CD8-positive, alpha-beta memory T cell (primary cell): ENCODE data around the gene B4GALNT4. TPM values are rescaled to one million over a fixed set of nuclear protein-coding genes. Genes with fewer than 3 reads are reported as not detected.

Experiments
- CTCF ChIA-PET: fragments of 350-600 bp; sonication (Branson Sonifier 250); formaldehyde crosslinking; loops from one replicate; lab custom pipeline; 2021; ENCODE audit warnings: antibody characterized with exemption; lab: Charles Lee
- POLR2A ChIA-PET: fragments of 350-600 bp; sonication (Branson Sonifier 250); formaldehyde crosslinking; loops from one replicate; lab custom pipeline; 2021; ENCODE audit warnings: antibody characterized with exemption; lab: Charles Lee
- DNase-seq, 5 donors: peaks; one replicate each; pipeline versions ENCODE4 v3.0.0 to v3.0.0-alpha.2; 2020 to 2022; ENCODE audit warnings: mixed read lengths in 1 of 5
- H3K27ac ChIP-seq: one replicate; pipeline ENCODE4 v1.7.0; 2013; ENCODE audit warnings: low read depth, mild to moderate bottlenecking, low read length, moderate library complexity
- H3K27me3 ChIP-seq: 2 replicates; pipeline ENCODE4 v1.7.0; 2013; ENCODE audit warnings: low read length, mild to moderate bottlenecking; ENCODE audit not compliant: insufficient read depth, poor library complexity, severe bottlenecking
- H3K36me3 ChIP-seq: 2 replicates; pipeline ENCODE4 v1.7.0; 2013; ENCODE audit warnings: mild to moderate bottlenecking, low read length, moderate library complexity; ENCODE audit not compliant: insufficient read depth
- H3K4me1 ChIP-seq: 2 replicates; pipeline ENCODE4 v1.7.0; 2013; ENCODE audit warnings: mild to moderate bottlenecking, low read length, moderate library complexity; ENCODE audit not compliant: insufficient read depth
- H3K4me3 ChIP-seq: 2 replicates; pipeline ENCODE4 v1.7.0; 2013; ENCODE audit warnings: mild to moderate bottlenecking, low read length
- H3K9me3 ChIP-seq: 2 replicates; pipeline ENCODE4 v1.7.0; 2013; ENCODE audit warnings: mild to moderate bottlenecking, low read length
- H3K27ac Mint-ChIP-seq, 8 donors: one replicate each; pipeline ENCODE4 v1.8.0; 2020 to 2021; ENCODE audit warnings: mixed read lengths in 8 of 8, mild to moderate bottlenecking in 6 of 8, inconsistent platforms in 3 of 8, moderate library complexity in 3 of 8
- H3K27me3 Mint-ChIP-seq, 2 donors: one replicate each; pipeline ENCODE4 v1.8.0; 2020 to 2021; ENCODE audit warnings: mixed read lengths in 2 of 2, mild to moderate bottlenecking in 1 of 2, moderate library complexity in 1 of 2
- H3K36me3 Mint-ChIP-seq, 3 donors: one replicate each; pipeline ENCODE4 v1.8.0; 2020 to 2021; ENCODE audit warnings: mixed read lengths in 3 of 3, inconsistent platforms in 1 of 3, mild to moderate bottlenecking in 1 of 3
- H3K4me1 Mint-ChIP-seq, 3 donors: one replicate each; pipeline ENCODE4 v1.8.0; 2020 to 2021; ENCODE audit warnings: mixed read lengths in 3 of 3, inconsistent platforms in 1 of 3, mild to moderate bottlenecking in 1 of 3
- H3K4me3 Mint-ChIP-seq, 7 donors: one replicate each; pipeline ENCODE4 v1.8.0; 2020 to 2021; ENCODE audit warnings: mixed read lengths in 7 of 7, mild to moderate bottlenecking in 6 of 7, moderate library complexity in 4 of 7, inconsistent platforms in 2 of 7
- H3K9me3 Mint-ChIP-seq, 5 donors: one replicate each; pipeline ENCODE4 v1.8.0; 2020 to 2022; ENCODE audit warnings: mixed read lengths in 5 of 5, mild to moderate bottlenecking in 3 of 5, moderate library complexity in 2 of 5, inconsistent platforms in 1 of 5
- polyA plus RNA-seq: library from polyadenylated mRNA; unstranded; fragments of 300-500 nt; fragmentation: Illumina TruSeq; gene quantifications from one replicate; pipeline ENCODE4 v1.2.3, GENCODE V29; 2021
- total RNA-seq, 2 experiments: library from RNA; stranded (reverse); gene quantifications; one replicate each; pipeline ENCODE4 v1.2.3, GENCODE V29; 2021

The B4GALNT4 gene
- total and polyA plus RNA-seq, 3 experiments from 2014 or later = 0.31 to 0.81 (median 0.47) TPM

DNA sequence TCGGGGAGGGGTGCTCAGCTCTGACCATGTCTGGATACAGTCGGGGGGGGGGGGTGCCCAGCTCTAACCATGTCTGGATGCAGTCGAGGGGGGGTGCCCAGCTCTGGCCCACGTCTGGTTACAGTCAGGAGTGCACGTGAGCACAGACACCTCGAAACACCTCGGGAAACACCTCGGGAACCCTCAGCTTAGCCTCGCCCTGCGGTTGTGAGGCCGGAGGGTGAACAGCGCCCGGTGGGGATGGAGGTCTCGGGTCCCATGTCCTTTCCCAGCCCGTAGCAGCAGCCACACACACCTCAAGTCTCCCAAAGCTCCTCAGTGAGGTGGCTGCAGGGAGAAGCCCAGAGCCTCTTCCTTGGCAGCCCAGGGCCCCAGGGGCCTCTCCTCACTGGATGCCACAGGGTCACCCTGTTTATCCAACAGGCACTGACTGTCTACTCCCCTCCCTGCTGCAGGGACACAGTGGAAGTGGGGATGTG, 43.4 kb downstream of the B4GALNT4 start:
- Mint-ChIP-seq H3K4me1 (peaks cover 16 to 52% (median 19%) of the 10 kb centered on the region in 3 donors), H3K27ac (peak overlapping the region in 4 of 8 donors; percentile 29 to 89 (median 86)), H3K36me3 (peaks cover 0 to 25% (median 0%) of the 10 kb centered on the region in 3 donors), H3K4me3 (peak overlapping the region; percentile 80 to 98 (median 87)), H3K27me3 (no peaks in the 10 kb centered on the region), H3K9me3 (no peaks in the 10 kb centered on the region)
- H3K4me3 ChIP-seq = peak overlapping the region; percentile 91
- peak in 1 of 5 donors; percentile 38 for DNase-seq
- H3K9me3 ChIP-seq = no peaks in the 10 kb centered on the region
- POLR2A ChIA-PET = interaction anchor here (0.6 to 5.4 kb wide), 3 partner anchors 9 to 94 kb away, joined by 3 to 71 read pairs (median 3); partner anchors contain the start of genes PTDSS2 and RNH1
- H3K27ac ChIP-seq = peak overlapping the region; percentile 31
- CTCF ChIA-PET = interaction anchor here (10.3 kb wide), 1 partner anchor 34 kb away, joined by 158 read pairs; the partner anchor contains the start of genes ANO9 and PTDSS2
- H3K36me3 ChIP-seq = no peaks in the 10 kb centered on the region
- H3K4me1 ChIP-seq = peaks cover 25% of the 10 kb centered on the region
- no peaks in the 10 kb centered on the region for H3K27me3 ChIP-seq

DNA sequence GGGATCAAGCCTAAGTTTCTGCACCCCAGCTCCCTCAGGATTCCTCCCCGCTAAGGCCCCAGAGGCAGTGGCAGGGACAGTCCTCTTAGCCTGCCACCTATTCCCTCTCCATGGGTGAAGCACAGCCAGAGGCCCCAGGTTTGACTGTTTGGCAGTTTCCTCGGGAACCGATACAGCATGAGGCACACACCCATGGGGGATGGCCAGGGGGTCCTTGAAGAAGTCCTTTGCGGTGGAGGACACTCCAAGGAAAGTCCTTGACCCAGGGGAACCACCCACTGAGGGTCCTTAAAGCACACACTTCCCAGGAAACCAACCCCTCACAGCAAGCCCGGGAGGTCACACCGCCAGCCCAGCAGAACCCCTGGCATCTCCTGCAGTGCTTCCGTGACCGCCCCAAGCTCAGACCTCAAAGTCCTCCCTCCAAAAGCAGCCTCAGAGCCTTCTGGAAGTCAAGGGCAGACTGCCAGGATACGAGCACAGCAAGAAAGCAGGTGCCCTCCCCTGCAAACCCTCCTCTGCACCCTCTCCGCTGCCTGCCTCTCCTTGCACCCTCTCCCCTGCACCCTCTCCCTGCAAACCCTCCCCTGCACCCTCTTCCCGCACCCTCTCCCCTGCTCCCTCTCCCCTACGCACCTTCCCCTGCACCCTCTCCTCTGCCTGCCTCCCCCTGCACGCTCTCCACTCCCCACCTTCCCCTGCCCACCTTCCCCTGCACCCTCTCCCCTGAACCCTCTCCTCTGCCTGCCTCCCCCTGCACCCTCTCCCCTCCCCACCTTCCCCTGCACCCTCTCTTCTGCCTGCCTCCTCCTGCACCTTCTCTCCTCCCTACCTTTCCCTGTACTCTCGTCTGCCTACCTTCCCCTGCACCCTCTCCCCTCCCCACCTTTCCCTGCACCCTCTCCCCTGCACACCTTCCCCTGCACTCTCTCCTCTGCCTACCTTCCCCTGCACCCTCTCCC, 44.1 kb downstream of the B4GALNT4 start:
- Histone ChIP-seq H3K36me3 (no peaks in the 10 kb centered on the region), H3K4me3 (peak overlapping the region; percentile 91), H3K27ac (peak overlapping the region; percentile 31), H3K4me1 (peaks cover 19% of the 10 kb centered on the region), H3K9me3 (no peaks in the 10 kb centered on the region), H3K27me3 (no peaks in the 10 kb centered on the region)
- Mint-ChIP-seq H3K27me3 (no peaks in the 10 kb centered on the region), H3K4me1 (peaks cover 14 to 51% (median 19%) of the 10 kb centered on the region in 3 donors), H3K36me3 (peaks cover 0 to 24% (median 0%) of the 10 kb centered on the region in 3 donors), H3K27ac (peak overlapping the region in 7 of 8 donors; percentile 43 to 92 (median 85)), H3K4me3 (peak overlapping the region; percentile 80 to 98 (median 87)), H3K9me3 (no peaks in the 10 kb centered on the region)
- ChIA-PET CTCF (interaction anchor here (3.7 to 10.3 kb wide), 2 partner anchors 33 to 36 kb away, joined by 51 to 158 read pairs; partner anchors contain the start of genes ANO9 and PTDSS2), POLR2A (interaction anchor here (1.0 to 5.4 kb wide), 2 partner anchors 36 to 93 kb away, joined by 3 to 71 read pairs; partner anchors contain the start of genes PTDSS2 and RNH1)
- DNase-seq = peak in 2 of 5 donors; percentile 24 to 54

DNA sequence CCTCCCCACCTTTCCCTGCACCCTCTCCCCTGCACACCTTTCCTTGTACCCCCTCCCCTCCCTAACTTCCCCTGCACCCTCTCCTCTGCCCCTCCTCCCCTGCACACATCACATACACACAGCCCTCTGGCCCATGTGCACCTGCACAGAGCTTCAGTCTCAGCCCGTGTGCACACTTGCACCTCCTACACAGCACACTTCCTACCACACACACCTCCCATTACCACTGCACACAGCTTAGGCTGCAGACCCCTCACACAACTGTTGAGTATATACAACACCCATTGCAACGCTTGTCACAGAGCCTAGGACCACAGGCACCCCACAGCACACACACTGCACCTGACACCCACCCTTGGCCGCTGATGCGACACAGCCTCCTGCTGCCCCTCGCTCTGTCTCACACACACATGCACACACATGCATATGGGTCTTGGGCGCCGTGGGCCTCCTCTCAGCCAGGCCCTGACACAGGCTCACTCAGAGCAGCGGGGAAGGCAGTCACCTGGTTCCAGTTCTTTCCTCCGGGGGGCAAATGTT, 45.1 kb downstream of the B4GALNT4 start:
- peaks cover 0 to 16% (median 0%) of the 10 kb centered on the region in 3 donors for H3K36me3 Mint-ChIP-seq
- POLR2A ChIA-PET = interaction anchor here (0.5 to 5.4 kb wide), 9 partner anchors 8 to 207 kb away, joined by 3 to 71 read pairs (median 4); partner anchors contain the start of genes ANO9, BET1L, PTDSS2 and RIC8A

DNA sequence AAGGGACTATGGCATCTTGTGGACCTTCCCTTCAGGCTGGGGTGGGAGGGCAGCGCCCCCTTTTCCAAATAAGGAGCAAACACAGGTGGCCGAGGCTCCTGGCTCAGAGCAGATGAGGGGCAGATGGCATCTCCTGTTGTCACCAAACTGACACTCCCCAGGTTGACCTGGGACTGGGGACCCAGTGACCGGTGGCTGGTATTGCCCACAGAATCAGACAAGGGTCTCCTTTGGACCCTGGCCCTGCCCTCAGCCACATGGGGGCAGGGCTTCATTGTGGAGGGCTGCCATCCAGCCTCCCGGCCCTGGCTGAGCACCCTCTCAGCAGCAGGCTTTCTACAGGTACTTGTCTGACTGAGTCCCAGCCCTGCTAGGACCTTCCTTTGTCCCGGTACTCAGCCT, 46.3 kb downstream of the B4GALNT4 start:
- H3K4me3 ChIP-seq = peak overlapping the region; percentile 83
- H3K27ac ChIP-seq = peak overlapping the region; percentile 59
- peaks cover 19% of the 10 kb centered on the region for H3K4me1 ChIP-seq
- DNase-seq = peak in 1 of 5 donors; percentile 32
- peak overlapping the region; percentile 44 to 97 (median 96) for H3K27ac Mint-ChIP-seq
- H3K36me3 Mint-ChIP-seq = peaks cover 0 to 11% (median 0%) of the 10 kb centered on the region in 3 donors
- H3K27me3 Mint-ChIP-seq = no peaks in the 10 kb centered on the region
- ChIA-PET POLR2A (interaction anchor here (0.9 to 5.4 kb wide), 10 partner anchors 9 to 208 kb away, joined by 3 to 71 read pairs (median 6); partner anchors contain the start of genes ANO9, BET1L, PTDSS2 and RIC8A), CTCF (interaction anchor here (1.2 to 3.8 kb wide), 4 partner anchors 9 to 121 kb away, joined by 3 to 51 read pairs (median 14); partner anchors contain the start of genes ANO9 and PTDSS2)
- H3K9me3 Mint-ChIP-seq = no peaks in the 10 kb centered on the region
- peak overlapping the region; percentile 90 to 100 (median 98) for H3K4me3 Mint-ChIP-seq
- H3K36me3 ChIP-seq = no peaks in the 10 kb centered on the region
- H3K27me3 ChIP-seq = no peaks in the 10 kb centered on the region
- no peaks in the 10 kb centered on the region for H3K9me3 ChIP-seq
- H3K4me1 Mint-ChIP-seq = peaks cover 14 to 36% (median 19%) of the 10 kb centered on the region in 3 donors

More for the DNA sequence above, 45.1 kb downstream of the B4GALNT4 start:
- no peaks in the 10 kb centered on the region for H3K27me3 ChIP-seq
- peaks cover 19% of the 10 kb centered on the region for H3K4me1 ChIP-seq
- peak overlapping the region; percentile 90 to 100 (median 98) for H3K4me3 Mint-ChIP-seq
- CTCF ChIA-PET = interaction anchor here (1.5 to 3.8 kb wide), 3 partner anchors 8 to 35 kb away, joined by 5 to 51 read pairs (median 23); partner anchors contain the start of genes ANO9 and PTDSS2
- DNase-seq = no peak
- peaks cover 14 to 42% (median 19%) of the 10 kb centered on the region in 3 donors for H3K4me1 Mint-ChIP-seq
- peak overlapping the region; percentile 68 for H3K27ac ChIP-seq
- no peaks in the 10 kb centered on the region for H3K27me3 Mint-ChIP-seq
- peak overlapping the region; percentile 91 for H3K4me3 ChIP-seq
- peak overlapping the region; percentile 44 to 97 (median 95) for H3K27ac Mint-ChIP-seq
- H3K9me3 Mint-ChIP-seq = no peaks in the 10 kb centered on the region
- no peaks in the 10 kb centered on the region for H3K36me3 ChIP-seq
- H3K9me3 ChIP-seq = no peaks in the 10 kb centered on the region

DNA sequence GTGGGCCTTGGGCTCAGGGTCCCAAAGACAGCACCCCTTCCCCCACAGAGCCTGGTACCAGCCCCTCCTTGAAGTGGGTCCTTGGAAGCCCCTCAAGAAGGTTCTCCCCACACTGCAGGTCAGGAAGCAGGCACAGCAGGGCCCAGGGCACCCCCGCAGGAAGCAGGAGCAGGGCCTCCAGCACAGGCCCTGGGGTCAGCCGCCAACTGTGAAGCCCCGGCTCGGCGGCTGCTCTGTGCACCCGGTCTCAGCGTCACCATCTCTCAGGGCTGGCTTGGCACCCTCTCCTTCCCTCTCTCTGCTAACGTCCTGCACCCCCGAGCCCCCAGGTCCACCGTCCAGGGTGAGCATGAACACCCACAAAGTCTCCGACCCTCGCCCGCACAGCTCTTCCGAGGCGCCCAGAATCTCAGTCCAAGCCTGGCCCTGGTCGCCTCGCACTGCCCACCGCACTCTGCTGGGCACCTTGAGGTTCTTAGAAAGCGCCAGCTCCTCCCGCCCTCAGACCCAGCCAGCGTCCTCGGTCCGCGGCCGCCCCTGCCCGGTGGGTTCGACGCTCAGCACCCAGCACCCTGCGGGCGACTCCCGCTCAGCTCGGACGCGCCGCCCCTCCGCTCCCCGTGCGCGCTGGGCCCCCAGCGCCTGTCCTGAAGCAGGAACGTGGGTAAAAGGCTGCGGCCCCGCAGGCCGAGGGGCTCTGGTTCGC, 46.9 kb downstream of the B4GALNT4 start:
- peaks cover 0 to 11% (median 0%) of the 10 kb centered on the region in 3 donors for H3K36me3 Mint-ChIP-seq
- H3K27ac Mint-ChIP-seq = peak overlapping the region; percentile 44 to 97 (median 96)
- peak overlapping the region; percentile 59 for H3K27ac ChIP-seq
- peaks cover 19% of the 10 kb centered on the region for H3K4me1 ChIP-seq
- peak overlapping the region; percentile 83 for H3K4me3 ChIP-seq
- no peaks in the 10 kb centered on the region for H3K27me3 Mint-ChIP-seq
- H3K4me3 Mint-ChIP-seq = peak overlapping the region; percentile 90 to 100 (median 98)
- ChIA-PET POLR2A (interaction anchor here (0.9 to 5.4 kb wide), 9 partner anchors 10 to 209 kb away, joined by 3 to 71 read pairs (median 7); partner anchors contain the start of genes ANO9, BET1L, PTDSS2 and RIC8A), CTCF (interaction anchor here (0.6 to 3.8 kb wide), 11 partner anchors 10 to 165 kb away, joined by 3 to 51 read pairs (median 4); partner anchors contain the start of gene PTDSS2)
- peaks cover 14 to 36% (median 19%) of the 10 kb centered on the region in 3 donors for H3K4me1 Mint-ChIP-seq
- H3K9me3 ChIP-seq = no peaks in the 10 kb centered on the region
- no peaks in the 10 kb centered on the region for H3K27me3 ChIP-seq
- H3K9me3 Mint-ChIP-seq = no peaks in the 10 kb centered on the region
- H3K36me3 ChIP-seq = no peaks in the 10 kb centered on the region
- peak in 1 of 5 donors; percentile 42 for DNase-seq

DNA sequence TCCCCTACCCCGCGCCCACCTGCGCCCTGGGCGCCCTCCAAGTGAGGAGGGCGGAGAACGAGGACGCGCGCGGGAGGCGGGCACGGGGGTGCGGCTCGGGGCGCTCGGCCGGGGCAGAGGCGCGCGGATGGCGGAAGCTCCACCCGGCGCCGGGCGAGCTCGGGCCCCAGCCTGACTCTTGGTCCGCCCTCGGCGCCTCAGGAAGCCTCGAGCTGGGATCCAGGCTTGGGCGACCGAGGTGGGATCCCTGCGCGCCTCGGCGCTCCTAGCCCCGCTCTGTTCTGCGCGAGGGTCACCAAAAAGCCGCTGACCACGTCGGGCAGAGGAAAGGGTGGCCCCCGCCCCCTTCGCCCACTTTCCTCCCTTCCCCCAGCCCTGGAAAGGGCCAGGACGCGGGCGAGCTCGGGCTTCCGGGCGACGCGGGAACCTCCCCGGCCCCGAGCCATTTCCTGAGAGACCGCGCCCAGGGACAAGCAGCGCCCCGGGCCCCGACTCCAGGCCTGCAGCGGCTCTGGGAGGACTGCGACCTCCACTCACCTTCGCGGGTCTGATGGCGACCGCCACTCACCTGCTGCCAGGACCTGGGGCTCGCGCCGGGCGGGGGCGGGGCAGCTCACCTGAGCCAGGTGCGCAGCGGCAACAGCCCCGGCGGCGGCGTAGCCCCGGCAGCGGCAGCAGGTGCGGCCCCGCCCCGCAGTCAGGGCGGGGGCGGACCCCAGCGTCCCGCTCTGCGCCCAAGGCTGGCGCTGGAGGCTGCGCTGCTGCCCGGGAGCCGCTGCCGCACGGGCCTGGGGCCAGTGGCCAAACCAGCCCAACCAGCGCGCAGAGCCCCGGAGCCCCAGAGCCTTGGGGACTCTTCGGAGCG, 47.7 kb downstream of the B4GALNT4 start:
- Histone ChIP-seq H3K4me3 (peak overlapping the region; percentile 83), H3K9me3 (no peaks in the 10 kb centered on the region)
- H3K27ac Mint-ChIP-seq = peak overlapping the region in 3 of 8 donors; percentile 69 to 97 (median 97)

More for the DNA sequence above, 47.7 kb downstream of the B4GALNT4 start:
- Histone ChIP-seq H3K4me1 (peaks cover 19% of the 10 kb centered on the region), H3K27me3 (no peaks in the 10 kb centered on the region), H3K27ac (peak overlapping the region; percentile 24), H3K36me3 (no peaks in the 10 kb centered on the region)
- H3K4me3 Mint-ChIP-seq = peak overlapping the region; percentile 74 to 100 (median 94)
- no peaks in the 10 kb centered on the region for H3K27me3 Mint-ChIP-seq
- H3K4me1 Mint-ChIP-seq = peaks cover 14 to 36% (median 19%) of the 10 kb centered on the region in 3 donors
- ChIA-PET CTCF (interaction anchor here (0.6 to 3.8 kb wide), 11 partner anchors 10 to 165 kb away, joined by 3 to 51 read pairs (median 4); partner anchors contain the start of gene PTDSS2), POLR2A (interaction anchor here (0.6 to 5.4 kb wide), 8 partner anchors 11 to 210 kb away, joined by 3 to 71 read pairs (median 4); partner anchors contain the start of genes BET1L, PTDSS2, RIC8A and RNH1)
- DNase-seq = peak; percentile 32 to 63 (median 46)
- no peaks in the 10 kb centered on the region for H3K9me3 Mint-ChIP-seq
- peaks cover 0 to 11% (median 0%) of the 10 kb centered on the region in 3 donors for H3K36me3 Mint-ChIP-seq
